Ishikawa (cell line): ENCODE measurements around the gene FRMD5.

Experiments
- CEBPB ChIP-seq: IDR thresholded peaks from 2 replicates; pipeline ENCODE4 v1.6.1; 2012
- CREB1 ChIP-seq: IDR thresholded peaks from 2 replicates; pipeline ENCODE4 v1.6.1; 2012; ENCODE audit warnings: low read depth
- EGR1 ChIP-seq: IDR thresholded peaks from 2 replicates; pipeline ENCODE4 v1.6.1; 2012
- EP300 ChIP-seq: IDR thresholded peaks from 2 replicates; pipeline ENCODE4 v1.6.1; 2012; ENCODE audit warnings: borderline replicate concordance
- FOXM1 ChIP-seq: IDR thresholded peaks from 2 replicates; pipeline ENCODE4 v1.6.1; 2012; ENCODE audit warnings: low read depth, borderline replicate concordance
- MAX ChIP-seq: IDR thresholded peaks from 2 replicates; pipeline ENCODE4 v1.6.1; 2012
- NFIC ChIP-seq: IDR thresholded peaks from 2 replicates; pipeline ENCODE4 v1.6.1; 2012
- RAD21 ChIP-seq: IDR thresholded peaks from 2 replicates; pipeline ENCODE4 v1.6.1; 2012; ENCODE audit warnings: low read depth
- REST ChIP-seq: IDR thresholded peaks from 2 replicates; pipeline ENCODE4 v1.6.1; 2012; ENCODE audit warnings: low read depth, mild to moderate bottlenecking
- TAF1 ChIP-seq: IDR thresholded peaks from 2 replicates; pipeline ENCODE4 v1.6.1; 2012; ENCODE audit warnings: low read depth, mild to moderate bottlenecking
- TCF12 ChIP-seq: IDR thresholded peaks from 2 replicates; pipeline ENCODE4 v1.6.1; 2012; ENCODE audit warnings: low read depth
- TEAD4 ChIP-seq: IDR thresholded peaks from 2 replicates; pipeline ENCODE4 v1.6.1; 2012
- YY1 ChIP-seq: IDR thresholded peaks from 2 replicates; pipeline ENCODE4 v1.6.1; 2012; ENCODE audit warnings: low read depth
- ZBTB7A ChIP-seq: IDR thresholded peaks from 2 replicates; pipeline ENCODE4 v1.6.1; 2012; ENCODE audit warnings: low read depth
- TF ChIP-seq, protein P1 (sequence below): IDR thresholded peaks from 2 replicates; pipeline ENCODE4 v1.6.1; 2012

FRMD5 gene

GRCh38 chr15:43876872-43877271, 318.2 kb downstream of the FRMD5 start:
- no peak for TF ChIP-seq EP300
- TF ChIP-seq TAF1, result no peak
- no peak for TF ChIP-seq TCF12
- TF ChIP-seq MAX, result no peak
- no peak for TF ChIP-seq RAD21
- TF ChIP-seq, protein P1, sequence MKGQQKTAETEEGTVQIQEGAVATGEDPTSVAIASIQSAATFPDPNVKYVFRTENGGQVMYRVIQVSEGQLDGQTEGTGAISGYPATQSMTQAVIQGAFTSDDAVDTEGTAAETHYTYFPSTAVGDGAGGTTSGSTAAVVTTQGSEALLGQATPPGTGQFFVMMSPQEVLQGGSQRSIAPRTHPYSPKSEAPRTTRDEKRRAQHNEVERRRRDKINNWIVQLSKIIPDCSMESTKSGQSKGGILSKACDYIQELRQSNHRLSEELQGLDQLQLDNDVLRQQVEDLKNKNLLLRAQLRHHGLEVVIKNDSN, result no peak
- TF ChIP-seq ZBTB7A, result no peak
- TF ChIP-seq REST, result no peak
- TF ChIP-seq EGR1, result no peak
- TF ChIP-seq CREB1, result no peak
- no peak for TF ChIP-seq NFIC
- no peak for TF ChIP-seq TEAD4
- TF ChIP-seq CEBPB, result no peak
- no peak for TF ChIP-seq FOXM1
- TF ChIP-seq YY1, result no peak

GRCh38 chr15:43873651-43874050, 321.4 kb downstream of the FRMD5 start:
- no peak for TF ChIP-seq RAD21
- TF ChIP-seq NFIC, result no peak
- no peak for TF ChIP-seq CEBPB
- TF ChIP-seq EGR1, result no peak
- TF ChIP-seq ZBTB7A, result no peak
- TF ChIP-seq TCF12, result no peak
- TF ChIP-seq YY1, result no peak
- TF ChIP-seq TAF1, result no peak
- TF ChIP-seq EP300, result no peak
- no peak for TF ChIP-seq FOXM1

- TF ChIP-seq NFIC (no peak), RAD21 (peak; percentile 69), TCF12 (no peak), YY1 (no peak)
Observed at GRCh38 chr15:43872416-43873020, 322.6 kb downstream of the FRMD5 start.

- no peak for TF ChIP-seq CREB1
Observed at GRCh38 chr15:43871835-43872234, 323.2 kb downstream of the FRMD5 start.

DNA sequence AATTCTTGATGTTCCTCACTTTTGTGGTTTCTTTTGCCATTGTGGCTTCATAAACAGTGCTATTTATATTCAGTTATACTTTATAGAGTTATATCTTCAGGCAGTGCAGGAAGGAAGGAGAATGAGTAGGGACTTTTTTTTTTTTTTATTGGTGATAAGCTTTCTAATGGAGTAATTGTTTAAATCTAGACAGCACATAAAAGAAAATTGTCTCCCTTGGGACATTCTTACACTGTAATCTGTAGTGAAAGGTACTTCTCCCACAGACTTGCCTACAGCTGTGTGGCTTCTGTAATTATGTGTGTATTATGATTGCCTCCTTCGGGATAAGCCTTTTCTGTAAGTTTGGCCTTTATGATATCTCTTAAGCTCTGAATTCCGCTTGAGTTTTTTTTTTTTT, 326.7 kb downstream of the FRMD5 start:
- TF ChIP-seq RAD21 (no peak), ZBTB7A (no peak), TEAD4 (no peak), CREB1 (no peak), EP300 (no peak), YY1 (no peak), NFIC (no peak), FOXM1 (no peak), REST (no peak), TAF1 (no peak), TCF12 (no peak), EGR1 (no peak), CEBPB (no peak), MAX (no peak)
- TF ChIP-seq, protein P1, result no peak

GRCh38 chr15:43867096-43867495, 328.0 kb downstream of the FRMD5 start:
- TF ChIP-seq EP300 (no peak), CEBPB (no peak), TAF1 (no peak)

GRCh38 chr15:43859546-43859945, 335.5 kb downstream of the FRMD5 start:
- TF ChIP-seq CREB1 (no peak), EP300 (no peak), REST (no peak), NFIC (no peak)
